LHCN-M2 (cell line): ENCODE data around the gene RABAC1. TPM values are rescaled to one million over a fixed set of nuclear protein-coding genes. Genes with fewer than 3 reads are reported as not detected.

Experiments
- DNase-seq: peaks from one replicate; pipeline ENCODE4 v3.0.0-alpha.2; 2012; ENCODE audit warnings: low read depth
- total RNA-seq: library from RNA; depleted of rRNA; stranded (reverse); fragments of >200 nt; gene quantifications from 2 replicates; pipeline ENCODE4 v1.2.3, GENCODE V29; 2014

The RABAC1 gene
- total RNA-seq, 1 experiment from 2014 or later, result 174 TPM

DNA sequence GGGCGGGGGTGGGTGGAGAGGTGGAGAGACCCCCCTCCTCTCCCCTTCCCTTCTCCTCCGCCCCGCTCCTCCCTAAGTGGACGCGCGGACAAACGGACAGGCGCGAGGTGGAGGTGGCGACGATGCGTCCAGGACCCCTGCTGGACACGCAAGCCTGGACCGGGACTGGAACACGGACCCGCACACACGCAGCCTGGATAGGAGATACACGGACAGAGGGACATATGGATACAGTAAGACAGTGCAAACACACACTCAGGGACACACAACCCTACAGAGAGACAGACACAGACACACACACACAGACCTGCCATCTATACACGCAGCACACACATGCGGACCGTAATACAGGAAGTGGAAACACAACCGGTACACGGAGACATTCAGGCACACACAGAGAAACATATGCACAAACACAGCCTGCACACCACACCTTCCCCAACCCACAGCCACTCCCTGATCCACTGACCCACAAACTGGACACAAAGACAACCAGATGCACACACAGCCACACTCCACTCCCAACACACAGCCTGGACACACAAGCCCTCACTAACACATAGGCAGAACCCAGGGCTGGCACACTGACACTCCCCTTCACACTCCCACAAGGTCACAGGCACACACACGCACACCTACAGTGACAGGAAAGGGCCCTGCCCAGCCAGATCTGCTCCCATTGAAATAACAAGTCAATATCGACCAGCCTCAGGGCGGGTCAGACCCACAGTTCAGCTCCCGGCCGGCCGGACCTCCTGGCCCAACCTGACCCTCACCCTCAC is 30.2 kb downstream of the RABAC1 start:
- DNase-seq, result no peak

DNA sequence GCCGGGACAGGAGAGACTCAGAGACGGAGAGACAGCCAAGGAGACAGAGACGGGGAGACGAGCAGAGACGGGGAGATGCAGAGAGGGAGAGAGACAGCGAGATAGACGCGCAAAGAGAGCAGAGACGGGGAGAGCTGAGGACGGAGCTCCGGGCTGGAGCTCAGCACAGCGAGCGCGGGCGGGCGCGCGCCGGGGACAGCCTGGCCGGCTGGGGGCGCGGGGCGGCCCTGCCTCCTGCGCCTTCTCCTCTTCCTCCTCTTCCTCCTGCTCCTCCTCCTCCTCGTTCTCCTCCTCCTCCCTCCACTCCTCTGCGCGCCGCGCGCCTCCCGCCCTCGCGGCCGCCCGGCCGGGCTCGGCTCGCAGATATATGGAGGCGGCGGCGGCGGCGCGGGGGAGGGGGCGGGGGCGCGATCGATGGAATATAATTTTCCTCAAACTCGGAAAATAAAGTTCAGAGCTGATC is 30.9 kb downstream of the RABAC1 start, which contains the start of gene ERFL:
ERFL (minus strand) TSS at position 229 of the 463 bp plus-strand sequence. CDS start 15,530 bp downstream, outside the sequence.
- no peak for DNase-seq

DNA sequence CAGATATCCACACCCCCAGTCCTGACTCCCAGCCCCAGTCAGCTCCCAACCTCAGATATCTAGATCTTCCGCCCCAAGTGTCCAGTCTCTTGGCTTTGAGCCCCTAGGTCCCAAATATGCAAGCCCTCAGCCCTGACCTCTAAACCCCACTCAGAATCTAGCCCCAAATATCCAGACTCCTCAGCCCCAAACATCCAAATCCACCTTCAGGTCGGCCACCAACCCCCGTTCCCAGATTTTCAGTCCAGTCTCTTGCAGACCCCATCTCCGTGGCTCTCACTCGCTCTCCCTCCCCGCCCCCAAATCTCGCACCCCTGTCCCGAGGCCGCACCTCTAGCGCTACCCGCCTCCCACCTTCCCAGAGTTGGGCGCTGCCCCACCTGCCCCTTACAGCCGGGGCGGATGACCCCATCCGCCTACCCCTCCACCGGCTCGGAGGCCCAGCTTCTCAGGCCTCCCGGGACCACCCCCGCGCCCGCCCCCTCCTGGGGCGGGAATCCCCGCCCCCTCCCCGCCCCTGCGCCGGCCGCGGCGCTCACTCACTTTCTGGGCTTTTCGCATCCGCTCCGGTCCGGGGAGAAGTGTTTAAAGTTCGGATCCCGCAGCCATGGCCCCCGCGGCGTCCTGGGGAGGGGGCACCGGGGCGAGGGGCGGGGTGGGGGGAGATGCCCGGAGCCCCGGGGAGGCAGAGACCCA is 31.5 kb downstream of the RABAC1 start:
- DNase-seq, result no peak

DNA sequence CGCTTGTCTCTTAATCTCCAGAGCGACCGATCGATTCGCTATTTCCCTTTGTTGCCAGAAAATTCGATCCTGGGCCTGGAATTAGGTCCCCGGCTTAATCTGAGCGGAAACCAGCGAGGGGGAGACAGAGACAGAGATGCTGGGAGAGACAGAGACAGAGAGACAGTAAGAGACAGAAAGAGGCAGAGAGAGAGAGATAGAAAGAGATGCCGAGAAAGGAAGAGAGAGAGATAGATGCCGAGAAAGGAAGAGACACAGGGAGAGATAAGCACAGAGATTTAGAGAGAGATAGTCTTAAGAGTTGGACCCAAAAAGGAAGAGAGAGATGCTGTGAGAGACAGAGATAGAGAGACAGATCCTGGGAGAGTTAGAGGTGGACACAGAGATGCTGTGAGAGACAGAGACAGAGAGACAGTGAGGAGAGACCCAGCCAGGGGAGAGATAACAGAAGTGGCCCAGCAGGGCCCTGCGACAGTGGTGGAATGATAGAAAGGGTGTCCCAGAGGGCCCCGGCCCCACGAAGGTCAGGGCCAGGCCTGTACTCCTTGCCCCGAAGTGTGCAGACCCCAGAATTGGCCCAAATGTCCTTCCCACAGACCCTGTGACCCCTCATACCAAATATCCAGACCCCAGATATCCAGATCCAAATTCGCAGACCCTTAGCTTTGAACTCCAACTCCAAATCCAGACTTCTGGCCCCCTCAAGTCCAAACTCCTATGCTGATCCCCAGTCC is 32.2 kb downstream of the RABAC1 start:
- no peak for DNase-seq

DNA sequence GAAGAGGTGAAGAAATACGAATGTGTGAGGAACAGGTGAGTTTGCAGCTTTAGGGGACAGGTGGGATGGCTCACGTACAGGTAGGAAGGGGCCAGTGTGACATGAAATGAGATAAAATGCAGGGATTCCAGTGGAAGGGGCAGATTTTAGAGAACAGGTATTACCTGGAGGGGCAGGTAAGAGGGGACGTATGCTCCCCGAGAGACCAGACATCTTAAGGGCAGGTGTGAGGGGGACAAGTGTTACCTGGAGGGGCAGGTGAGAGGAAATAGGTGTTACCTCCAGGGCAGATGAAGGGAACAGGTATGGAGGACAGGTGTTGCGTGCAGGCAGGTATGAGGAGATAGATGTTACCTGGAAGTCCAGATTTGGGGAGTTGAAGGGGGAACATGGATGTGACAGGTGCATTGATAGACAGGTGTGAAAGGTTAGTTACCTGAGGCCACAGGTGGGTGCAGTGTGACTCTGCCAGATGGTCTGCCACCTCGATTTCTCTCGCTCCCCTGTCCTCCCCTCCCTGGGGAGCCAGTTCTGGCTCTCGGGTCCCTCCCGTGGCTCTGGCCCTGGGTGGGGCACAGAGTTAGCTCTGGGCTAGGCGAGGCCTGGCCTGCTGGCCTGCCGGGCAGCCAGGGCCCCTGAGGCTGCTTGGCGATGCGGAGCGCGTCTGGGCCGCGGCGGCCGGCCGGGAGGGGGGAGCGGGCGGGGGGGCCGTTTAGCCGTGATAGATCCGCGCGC is 32.9 kb downstream of the RABAC1 start:
- no peak for DNase-seq

DNA sequence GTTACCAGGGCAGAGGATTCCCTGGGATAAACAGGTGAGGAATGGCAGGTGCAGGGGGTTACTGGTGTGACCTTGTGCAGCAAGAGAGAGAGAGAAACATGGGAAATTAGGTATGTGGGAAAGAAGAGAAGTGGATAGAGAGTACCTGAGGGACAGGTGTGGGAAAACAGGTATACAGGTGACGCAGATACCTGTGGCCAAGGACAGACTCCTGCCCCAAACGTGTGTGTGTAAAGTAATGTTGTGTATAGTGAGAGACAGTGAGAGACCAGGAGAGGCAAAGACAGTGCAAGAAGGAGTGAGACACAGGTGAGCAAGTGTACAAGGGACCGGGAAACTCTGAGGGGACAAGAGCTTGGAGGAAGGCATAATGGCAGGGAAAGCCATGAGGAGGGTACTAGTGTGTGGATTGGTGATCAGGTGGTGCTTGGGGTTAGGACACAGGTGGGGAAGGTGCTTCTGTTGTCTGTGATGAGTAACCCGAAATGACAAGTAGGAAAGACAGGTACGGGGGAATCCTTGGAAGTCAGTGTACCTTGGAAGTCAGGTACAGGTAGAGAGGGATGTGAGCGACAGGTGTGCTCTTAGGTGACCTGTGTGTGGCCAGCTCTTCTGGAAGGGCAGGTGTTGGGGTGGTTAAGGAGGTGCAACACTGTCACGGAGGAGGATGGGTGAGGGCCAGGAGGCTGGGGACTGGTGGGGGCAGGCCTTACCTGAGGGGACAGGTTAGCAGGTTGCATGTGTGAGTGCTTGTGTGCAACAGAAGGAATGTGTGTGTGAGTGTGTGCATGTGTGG is 33.7 kb downstream of the RABAC1 start:
- no peak for DNase-seq

DNA sequence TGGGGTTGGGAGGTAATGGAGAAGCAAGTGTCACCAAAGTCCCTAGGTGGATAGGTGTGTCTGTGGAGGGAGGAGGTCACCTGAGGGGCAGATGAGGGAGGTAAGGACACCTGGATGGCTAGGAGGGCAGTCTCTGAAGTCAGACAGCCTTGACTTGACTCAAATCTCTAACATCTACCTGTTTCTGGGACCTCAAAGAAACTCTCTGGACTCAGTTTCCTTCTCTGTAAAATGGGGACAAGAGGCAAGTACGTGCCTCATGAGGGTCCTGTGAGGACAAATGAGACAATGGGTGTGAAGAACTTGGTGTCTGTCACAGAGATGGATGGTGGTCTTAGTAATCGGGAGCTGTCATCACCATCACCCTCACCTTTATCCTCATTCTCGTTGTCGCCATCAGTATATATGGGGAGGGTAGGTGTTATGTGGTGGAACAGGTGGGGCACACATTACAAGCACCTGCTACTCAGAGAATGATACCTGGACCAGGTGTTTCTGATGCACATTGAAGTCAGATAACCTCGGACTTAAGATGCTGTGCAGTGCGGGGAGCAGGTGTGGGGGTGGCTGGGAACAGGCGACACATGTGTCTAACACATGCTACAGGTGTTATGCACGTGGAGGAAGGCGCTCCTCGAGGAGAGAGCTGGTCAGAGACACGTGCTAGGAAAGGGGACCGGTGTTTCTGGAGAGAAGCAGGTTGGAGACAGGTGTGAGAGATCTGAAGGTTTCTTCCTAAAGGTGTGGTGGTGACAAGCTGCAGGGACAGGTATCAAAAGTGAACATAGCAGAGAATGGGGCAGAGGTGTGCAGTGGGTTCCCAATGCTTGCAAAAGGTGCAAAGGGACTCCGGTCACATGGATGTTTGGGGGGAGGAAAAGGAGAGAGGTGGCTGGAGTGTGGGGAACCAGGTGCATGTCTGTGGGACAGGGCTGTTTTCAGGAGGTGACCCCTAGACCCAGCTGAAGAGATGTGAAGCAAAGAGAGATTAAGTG is 34.7 kb downstream of the RABAC1 start:
- DNase-seq, result no peak

DNA sequence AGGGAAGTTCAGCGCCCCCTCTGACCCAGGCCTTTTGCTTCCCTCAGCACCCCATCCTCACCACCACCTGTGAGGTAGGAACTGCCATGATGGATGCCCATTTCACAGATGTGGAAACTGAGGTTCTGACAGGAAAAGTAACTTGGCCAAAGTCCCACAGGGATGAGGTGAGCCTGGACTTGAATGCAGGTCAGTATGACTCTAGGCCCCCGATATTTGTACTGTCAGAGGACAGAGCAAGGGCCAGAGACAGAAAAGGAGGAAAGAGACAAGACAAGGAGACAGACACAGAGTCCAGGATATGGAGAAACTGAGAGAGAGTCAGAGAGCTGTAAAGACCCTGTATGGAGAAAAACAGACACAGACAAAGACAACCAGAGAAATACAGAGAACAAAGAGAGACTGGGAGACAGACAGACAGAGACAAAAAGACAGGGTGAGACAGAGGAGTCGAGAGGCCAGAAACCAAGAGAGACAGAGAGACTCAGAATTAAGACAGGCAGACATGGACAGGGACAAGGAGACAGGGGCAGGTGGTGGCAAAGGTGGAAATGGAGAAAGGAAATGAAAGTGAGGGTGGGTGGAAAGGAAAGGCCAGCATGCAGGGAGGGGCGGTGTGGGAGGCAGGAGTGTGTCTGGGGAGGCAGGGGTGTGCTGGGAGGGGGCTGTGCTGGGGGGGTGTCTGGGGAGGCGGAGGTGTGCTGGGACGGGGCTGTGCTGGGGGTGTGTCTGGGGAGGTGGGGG is 35.9 kb downstream of the RABAC1 start:
- no peak for DNase-seq

DNA sequence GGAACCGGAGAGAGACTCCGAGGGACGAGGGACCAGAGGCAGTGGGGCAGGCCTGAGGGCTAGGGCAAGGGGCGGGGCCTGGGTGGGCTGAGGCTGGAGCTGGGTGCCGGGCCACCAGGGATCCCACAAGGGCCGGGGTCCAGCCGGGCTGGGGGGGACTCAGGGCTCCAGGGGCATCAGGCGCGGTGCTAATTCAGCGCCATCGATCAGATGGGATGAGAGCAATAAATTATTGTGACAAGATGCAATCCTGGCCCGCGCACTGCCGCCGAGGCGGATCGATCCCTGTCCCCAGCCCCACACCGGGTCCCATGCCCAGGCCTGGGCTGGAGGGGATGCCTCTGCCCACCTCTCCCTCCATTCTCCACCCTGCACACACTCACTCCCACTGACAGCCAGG is 36.5 kb downstream of the RABAC1 start:
- no peak for DNase-seq

DNA sequence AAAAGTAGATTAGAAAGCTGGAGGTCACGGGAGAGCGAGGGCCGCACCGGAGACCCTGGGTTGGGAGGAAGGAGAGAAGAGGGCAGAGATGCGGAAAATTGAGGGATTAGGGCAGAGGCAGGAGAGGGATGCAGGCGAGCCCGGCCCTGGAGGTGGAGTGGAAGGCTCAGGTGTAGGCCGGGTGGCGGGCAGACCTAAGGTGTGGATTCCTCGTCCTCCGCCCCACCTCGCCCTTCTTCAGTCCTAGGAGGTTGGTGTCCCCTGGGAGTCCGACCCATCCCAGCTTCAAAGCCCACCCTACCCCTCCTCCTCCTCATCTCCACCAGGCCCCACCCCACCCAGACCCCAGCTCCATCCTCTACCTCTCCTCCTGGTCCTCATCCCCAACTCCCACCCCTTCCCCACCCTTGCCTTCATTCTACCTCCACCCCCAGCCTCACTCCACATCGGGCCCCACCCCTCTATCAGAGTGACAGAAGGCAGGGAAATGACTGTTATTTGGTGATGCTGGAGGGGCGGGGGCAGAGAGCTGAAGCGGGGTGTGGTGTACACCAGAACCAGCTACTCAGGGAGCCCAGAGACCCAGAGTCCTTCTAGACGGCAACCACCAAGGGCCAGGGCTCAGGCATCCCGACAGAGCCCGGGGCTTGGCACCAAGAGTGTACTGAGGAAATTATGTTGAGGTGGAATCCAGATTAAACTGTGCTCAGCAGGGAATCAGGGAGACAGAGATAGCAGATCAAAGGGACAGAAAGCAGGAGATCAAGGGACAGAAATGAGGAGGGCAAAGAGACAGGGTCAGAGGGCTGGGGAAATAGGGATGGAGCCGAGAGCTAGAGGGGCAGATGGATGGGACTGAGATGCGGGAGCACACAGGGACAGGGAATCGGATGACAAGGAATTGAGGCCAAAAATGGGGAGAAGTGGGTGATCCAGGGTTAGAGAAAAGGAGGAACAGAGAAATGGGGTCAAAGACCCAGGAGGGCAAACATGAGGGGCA is 37.2 kb downstream of the RABAC1 start:
- DNase-seq, result no peak

DNA sequence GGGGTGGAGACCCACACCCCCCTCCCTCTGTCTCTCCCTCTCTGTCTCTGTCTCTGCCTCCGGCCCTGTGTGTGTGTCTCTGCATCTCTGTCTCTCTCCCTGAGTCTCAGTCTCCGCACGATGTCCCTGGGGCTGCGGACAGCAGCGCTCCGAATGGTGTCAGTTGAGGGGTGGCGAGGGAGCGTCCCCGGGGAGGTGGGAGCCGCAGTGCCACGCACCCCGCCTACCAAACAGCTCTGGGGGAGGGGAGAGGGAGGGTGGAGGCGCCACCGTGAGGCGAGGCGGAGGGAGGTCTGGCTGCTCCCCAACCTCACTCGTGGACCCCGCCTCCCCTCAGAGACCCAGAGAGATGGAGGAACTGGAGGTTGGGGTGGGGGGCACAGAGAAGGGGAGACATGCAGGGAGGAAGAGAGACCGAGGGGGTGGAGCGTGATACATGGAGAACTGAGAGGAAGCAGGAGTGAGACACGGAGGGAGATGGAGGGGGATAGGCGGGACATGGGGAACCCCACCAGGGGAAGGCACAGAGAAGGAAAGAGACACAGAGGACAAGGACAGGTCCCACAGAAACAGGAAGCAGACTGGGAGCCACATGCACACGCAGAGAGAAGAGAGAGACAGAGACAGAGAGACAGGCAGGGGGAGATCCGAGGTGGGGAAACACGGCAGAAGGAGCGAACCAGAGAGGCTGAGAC is 38.1 kb downstream of the RABAC1 start:
- no peak for DNase-seq

DNA sequence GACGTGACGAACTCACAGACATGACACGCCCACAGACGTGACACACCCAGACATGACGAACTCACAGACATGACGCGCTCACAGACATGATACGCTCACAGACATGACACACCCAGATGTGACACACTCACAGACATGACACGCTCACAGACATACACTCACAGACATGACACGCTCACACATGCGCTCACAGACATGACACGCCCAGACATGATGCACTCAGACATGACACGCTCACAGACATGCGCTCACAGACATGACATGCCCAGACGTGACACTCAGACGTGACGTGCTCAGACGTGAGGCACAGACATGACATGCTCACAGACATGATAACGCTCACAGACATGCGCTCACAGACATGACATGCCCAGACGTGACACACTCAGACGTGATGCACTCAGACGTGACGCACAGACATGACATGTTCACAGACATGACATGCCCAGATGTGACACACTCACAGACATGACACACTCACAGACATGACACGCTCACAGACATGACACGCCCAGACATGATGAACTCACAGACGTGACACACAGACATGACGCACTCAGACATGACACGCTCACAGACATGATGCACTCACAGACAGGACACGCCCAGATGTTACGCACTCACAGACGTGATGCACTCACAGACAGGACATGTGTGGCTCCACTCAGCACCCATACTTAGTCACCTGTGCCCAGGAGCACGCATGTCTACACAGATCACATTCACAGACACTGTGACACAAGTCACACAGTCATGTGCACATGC is 39.0 kb downstream of the RABAC1 start:
- DNase-seq, result no peak

DNA sequence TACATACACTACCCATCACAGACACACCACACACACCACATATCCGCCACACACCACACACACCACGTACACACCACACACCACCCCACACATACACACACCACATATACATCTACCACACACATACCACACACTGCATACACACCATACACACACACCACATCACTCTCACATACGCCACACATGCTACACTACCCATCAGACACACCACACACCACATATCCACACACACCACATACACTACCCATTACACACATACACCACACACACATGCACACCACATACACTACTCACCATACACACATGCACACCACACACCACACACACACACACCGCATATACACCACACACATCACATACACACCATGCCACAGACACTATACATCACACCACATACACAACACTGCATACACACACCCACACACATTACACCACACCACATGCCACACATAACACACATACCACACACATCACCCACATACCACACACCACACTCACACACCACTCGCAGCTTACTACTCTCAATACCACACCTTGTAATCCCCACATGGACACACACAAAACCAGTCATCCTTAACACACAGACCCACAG is 40.4 kb downstream of the RABAC1 start:
- DNase-seq, result no peak

DNA sequence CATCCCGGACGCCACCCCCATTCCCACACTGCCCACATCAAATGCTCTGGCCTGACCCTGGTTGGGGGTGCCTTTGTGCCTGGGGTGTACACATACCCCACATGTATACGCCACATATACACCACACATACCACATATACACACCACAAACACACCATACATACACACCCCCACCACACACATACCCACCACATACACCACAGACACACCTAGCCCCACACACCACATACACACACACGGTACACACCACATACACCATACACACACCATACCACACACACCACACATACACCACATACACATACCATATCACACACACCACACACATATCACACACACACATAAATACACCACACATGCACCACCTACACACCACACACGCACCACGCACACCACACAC is 41.0 kb downstream of the RABAC1 start:
- DNase-seq, result no peak

DNA sequence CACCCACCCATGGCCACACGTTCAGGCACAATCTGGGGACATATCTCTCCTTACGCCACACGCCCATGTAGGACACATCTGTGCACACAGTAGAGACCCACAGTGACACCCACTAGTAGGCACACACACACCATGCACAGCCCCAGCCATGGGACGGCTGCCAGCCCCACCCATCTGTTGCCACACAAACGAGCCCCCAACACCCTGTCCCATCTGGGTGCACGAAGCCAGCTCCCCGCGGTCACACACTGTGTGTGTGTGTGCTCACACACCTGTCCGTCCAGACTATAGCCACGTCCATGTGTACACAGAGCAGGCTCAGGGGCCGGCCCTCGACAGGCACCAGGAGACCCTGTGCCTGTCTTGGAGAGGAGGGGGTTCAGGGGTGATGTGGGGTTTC is 41.4 kb downstream of the RABAC1 start:
- no peak for DNase-seq
